SK-N-SH (cell line): ENCODE data around the gene TCF12. TPM values are rescaled to one million over a fixed set of nuclear protein-coding genes. Genes with fewer than 3 reads are reported as not detected.
A peak's percentile ranks its signal among the peaks of the same experiment; 100 is the strongest.

Experiments used
- CTCF ChIA-PET: fragments of 300-600, 350-600 bp; formaldehyde crosslinking; extraction: SDS; loops from one replicate; lab custom pipeline; 2021; lab: Yijun Ruan, JAX
- POLR2A ChIA-PET: fragments of 350-600 bp; sonication (Branson Sonifier 250); formaldehyde crosslinking; extraction: SDS; loops from one replicate; lab custom pipeline; 2020; ENCODE audit warnings: antibody characterized with exemption, inconsistent platforms; lab: Yijun Ruan, JAX
- DNase-seq: peaks from one replicate; pipeline ENCODE4 v3.0.0; 2012
- H2AFZ ChIP-seq: fragments of 200-600 bp; sonication (generic); 2 replicates; pipeline ENCODE4 v1.8.1; 2016; ENCODE audit warnings: antibody characterized with exemption, mild to moderate bottlenecking, low read depth
- H3F3A ChIP-seq: fragments of 200-600 bp; sonication (generic); replicated peaks from 2 replicates; pipeline ENCODE3; 2016; ENCODE audit warnings: antibody characterized with exemption, mild to moderate bottlenecking; ENCODE audit not compliant: insufficient read depth
- H3K27ac ChIP-seq, 2 experiments: fragments of 200-500 bp in 1 of 2; fragments of 200-600 bp in 1 of 2; sonication (Bioruptor generic) in 1 of 2; sonication (generic), shearing (Covaris generic) in 1 of 2; 2 replicates each; pipeline versions ENCODE4 v1.5.1 to v1.6.1; 2014 to 2016; ENCODE audit warnings: low read depth in 2 of 2, inconsistent platforms in 1 of 2, low read length in 1 of 2, mild to moderate bottlenecking in 1 of 2, mixed read lengths in 1 of 2
- H3K27me3 ChIP-seq: fragments of 200-600 bp; sonication (generic), shearing (Covaris generic); 2 replicates; pipeline ENCODE4 v1.6.1; 2016; ENCODE audit warnings: mixed run types; ENCODE audit not compliant: insufficient read depth
- H3K36me3 ChIP-seq, 2 experiments: fragments of 200-500 bp in 1 of 2; fragments of 200-600 bp in 1 of 2; sonication (Bioruptor generic) in 1 of 2; sonication (generic) in 1 of 2; replicated peaks in 1 of 2; 2 replicates each; pipeline versions ENCODE3 to v1.5.1; 2014 to 2016; ENCODE audit warnings: low read length in 1 of 2, mild to moderate bottlenecking in 1 of 2; ENCODE audit not compliant: insufficient read depth in 2 of 2, control insufficient read depth in 1 of 2
- H3K4me1 ChIP-seq, 2 experiments: fragments of 200-500 bp in 1 of 2; fragments of 200-600 bp in 1 of 2; sonication (Bioruptor generic) in 1 of 2; sonication (generic), shearing (Covaris generic) in 1 of 2; 2 replicates each; pipeline versions ENCODE4 v1.5.1 to v1.6.1; 2014 to 2016; ENCODE audit warnings: low read depth in 1 of 2, low read length in 1 of 2, mixed run types in 1 of 2; ENCODE audit not compliant: insufficient read depth in 2 of 2, control insufficient read depth in 1 of 2
- H3K4me2 ChIP-seq: fragments of 200-600 bp; sonication (generic), shearing (Covaris generic); 2 replicates; pipeline ENCODE4 v1.6.1; 2017; ENCODE audit warnings: mixed run types
- H3K4me3 ChIP-seq, 2 experiments: fragments of 200-500 bp in 1 of 2; fragments of 200-600 bp in 1 of 2; sonication (Bioruptor generic) in 1 of 2; sonication (generic), shearing (Covaris generic) in 1 of 2; 2 replicates each; pipeline versions ENCODE4 v1.5.1 to v1.8.1; 2014 to 2016; ENCODE audit warnings: low read depth in 2 of 2, inconsistent platforms in 1 of 2, low read length in 1 of 2, mild to moderate bottlenecking in 1 of 2, mixed read lengths in 1 of 2, moderate library complexity in 1 of 2
- H3K79me2 ChIP-seq: fragments of 200-600 bp; sonication (generic); 2 replicates; pipeline ENCODE4 v1.8.1; 2017; ENCODE audit warnings: mild to moderate bottlenecking; ENCODE audit not compliant: insufficient read depth
- H3K9ac ChIP-seq: fragments of 200-600 bp; sonication (generic); 2 replicates; pipeline ENCODE4 v1.6.1; 2017; ENCODE audit warnings: mixed run types
- H3K9me2 ChIP-seq: fragments of 200-600 bp; sonication (generic); 2 replicates; pipeline ENCODE4 v1.6.1; 2017; ENCODE audit warnings: mixed run types
- H3K9me3 ChIP-seq: fragments of 200-600 bp; sonication (generic); 2 replicates; pipeline ENCODE4 v1.6.1; 2017; ENCODE audit warnings: mixed run types, mild to moderate bottlenecking, moderate library complexity
- H4K20me1 ChIP-seq: fragments of 200-600 bp; sonication (generic); 2 replicates; pipeline ENCODE4 v1.6.1; 2017; ENCODE audit warnings: mild to moderate bottlenecking, mixed run types; ENCODE audit not compliant: insufficient read depth
- CHD2 ChIP-seq: fragments of 150-350 bp; IDR thresholded peaks from 2 replicates; pipeline ENCODE4 v1.6.1; 2018; ENCODE audit warnings: low read length; ENCODE audit not compliant: partially characterized antibody
- EP300 ChIP-seq, 2 experiments: IDR thresholded peaks; 2 replicates each; pipeline versions ENCODE4 v1.4.0 to v1.6.1; 2012; ENCODE audit warnings: borderline replicate concordance in 1 of 2, low read depth in 1 of 2, low read length in 1 of 2
- FOXJ3 ChIP-seq: sonication (generic); formaldehyde crosslinking; IDR thresholded peaks from 2 replicates; pipeline ENCODE4 v1.5.1; 2020; ENCODE audit warnings: mild to moderate bottlenecking, missing genetic modification reagents
- POLR2AphosphoS5 ChIP-seq: IDR thresholded peaks from 2 replicates; pipeline ENCODE4 v1.6.1; 2012; ENCODE audit warnings: low read depth, low read length
- RAD21 ChIP-seq: IDR thresholded peaks from 2 replicates; pipeline ENCODE4 v1.6.1; 2012; ENCODE audit warnings: mild to moderate bottlenecking, low read length
- RCOR1 ChIP-seq: fragments of 150-350 bp; IDR thresholded peaks from 2 replicates; pipeline ENCODE4 v1.6.1; 2017; ENCODE audit warnings: antibody characterized with exemption, low read length
- RFX5 ChIP-seq: IDR thresholded peaks from 2 replicates; pipeline ENCODE4 v1.6.1; 2012; ENCODE audit warnings: mild to moderate bottlenecking, improper control_type of control experiment, low read length
- SIN3A ChIP-seq: IDR thresholded peaks from 2 replicates; pipeline ENCODE4 v1.6.1; 2012; ENCODE audit warnings: low read depth, mild to moderate bottlenecking, low read length, moderate library complexity, borderline replicate concordance
- SMC3 ChIP-seq: IDR thresholded peaks from 2 replicates; pipeline ENCODE4 v1.6.1; 2012; ENCODE audit warnings: low read depth, low read length, improper control_type of control experiment
- TAF1 ChIP-seq: IDR thresholded peaks from 2 replicates; pipeline ENCODE4 v1.6.1; 2012; ENCODE audit warnings: low read depth, mild to moderate bottlenecking, low read length, moderate library complexity, borderline replicate concordance
- TCF12 ChIP-seq: IDR thresholded peaks from 2 replicates; pipeline ENCODE4 v1.4.0; 2012
- TEAD4 ChIP-seq: IDR thresholded peaks from 2 replicates; pipeline ENCODE4 v1.4.0; 2012; ENCODE audit warnings: mild to moderate bottlenecking, borderline replicate concordance; ENCODE audit not compliant: insufficient read depth
- USF1 ChIP-seq: IDR thresholded peaks from 2 replicates; pipeline ENCODE4 v1.4.0; 2012; ENCODE audit warnings: low read depth, borderline replicate concordance
- YY1 ChIP-seq: IDR thresholded peaks from 2 replicates; pipeline ENCODE4 v1.4.0; 2012; ENCODE audit warnings: low read depth, mild to moderate bottlenecking
- WGBS: methylation state at CpG from one replicate; pipeline ENCODE4 v1.1.6; 2017; ENCODE audit warnings: low lambda C conversion rate; 5-methylcytosine and 5-hydroxymethylcytosine counted together
- polyA plus RNA-seq, 3 experiments: library from polyadenylated mRNA; depleted of rRNA; stranded (reverse); fragments of >200 nt; gene quantifications; 2 replicates each; pipeline ENCODE4 v1.2.3, GENCODE V29; 2012
- TF ChIP-seq, protein P1 (sequence below): fragments of 150-350 bp; IDR thresholded peaks from 2 replicates; pipeline ENCODE4 v1.6.1; 2016; ENCODE audit warnings: mild to moderate bottlenecking, low read depth, low read length
- TF ChIP-seq, protein P2 (sequence below): IDR thresholded peaks from 2 replicates; pipeline ENCODE4; 2012

TCF12 gene
- polyA plus RNA-seq, 1 of the 3 experiments (the other 2 are of a cell fraction): 49.6 TPM

DNA sequence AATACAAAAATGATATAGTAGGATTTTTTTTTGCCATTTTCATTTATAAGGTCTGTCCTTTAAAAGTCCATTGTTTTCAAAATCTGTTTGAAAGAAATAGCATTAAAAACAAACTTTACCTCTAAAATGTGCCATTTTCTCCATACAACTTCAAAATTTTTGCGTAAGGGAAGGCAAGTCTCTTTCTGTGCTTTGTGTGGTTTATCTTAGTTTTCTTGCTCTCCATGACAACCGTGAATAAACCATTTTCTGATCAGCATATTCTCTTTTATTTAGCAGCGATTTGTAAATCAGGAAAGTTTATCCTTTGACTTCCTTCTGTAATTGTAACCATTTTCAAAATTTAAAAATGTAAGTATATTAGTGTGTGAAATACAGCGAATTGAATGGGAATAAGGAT lies 310.0 kb downstream of the TCF12 start:
- ChIA-PET CTCF (interaction anchor here (2.0 kb wide), 1 partner anchor 78 kb away, joined by 7 read pairs; no protein-coding TSS in a partner anchor), POLR2A (no interaction called here)
- Histone ChIP-seq H3K27ac (peak overlapping the region; percentile 42 to 91; a peak in 3 of 4 replicates), H4K20me1 (peaks cover 55% of the 10 kb centered on the region), H3K9ac (0 out of 2 replicates have a peak overlapping the region, but pooled peaks have one; percentile 11), H3K4me2 (peak overlapping the region; percentile 42; the same call in 1 of the 2 replicates), H3K4me3 (no peak overlapping the region), H3K36me3 (peaks cover 12 to 26% of the 10 kb centered on the region in 2 experiments), H3K4me1 (peaks cover 37 to 39% of the 10 kb centered on the region in 2 experiments; a peak in 3 of 4 replicates), H3K9me3 (no peaks in the 10 kb centered on the region), H2AFZ (no peak overlapping the region), H3K9me2 (no peaks in the 10 kb centered on the region), H3K27me3 (no peaks in the 10 kb centered on the region), H3K79me2 (peaks cover 90% of the 10 kb centered on the region), H3F3A (peaks cover 17% of the 10 kb centered on the region)
- 70% methylated on average over 4 of the region's 4 CpGs for WGBS
- DNase-seq: no peak
- no peak for TF ChIP-seq TAF1

GRCh38 chr15:57229051-57229450 lies 310.6 kb downstream of the TCF12 start:
- ChIA-PET CTCF (interaction anchor here (0.6 to 0.8 kb wide), 2 partner anchors 241 to 299 kb away, joined by 3 read pairs; no protein-coding TSS in a partner anchor), POLR2A (no interaction called here)
- peaks cover 88% of the 10 kb centered on the region for H3K79me2 ChIP-seq

More at GRCh38 chr15:57229051-57229450, 310.6 kb downstream of the TCF12 start:
- H3K4me2 ChIP-seq: no peak overlapping the region
- H4K20me1 ChIP-seq: peaks cover 54% of the 10 kb centered on the region
- no peaks in the 10 kb centered on the region for H3K9me3 ChIP-seq
- no peaks in the 10 kb centered on the region for H3K9me2 ChIP-seq
- peaks cover 16 to 32% of the 10 kb centered on the region in 2 experiments for H3K36me3 ChIP-seq
- DNase-seq: no peak
- peak overlapping the region; percentile 19 to 91; a peak in 2 of 4 replicates for H3K27ac ChIP-seq
- peaks cover 22% of the 10 kb centered on the region for H3F3A ChIP-seq
- no peak overlapping the region for H2AFZ ChIP-seq
- no peak for TF ChIP-seq YY1
- no peak for TF ChIP-seq RCOR1
- TF ChIP-seq SMC3: no peak
- TF ChIP-seq TEAD4: no peak
- TF ChIP-seq, protein P1, sequence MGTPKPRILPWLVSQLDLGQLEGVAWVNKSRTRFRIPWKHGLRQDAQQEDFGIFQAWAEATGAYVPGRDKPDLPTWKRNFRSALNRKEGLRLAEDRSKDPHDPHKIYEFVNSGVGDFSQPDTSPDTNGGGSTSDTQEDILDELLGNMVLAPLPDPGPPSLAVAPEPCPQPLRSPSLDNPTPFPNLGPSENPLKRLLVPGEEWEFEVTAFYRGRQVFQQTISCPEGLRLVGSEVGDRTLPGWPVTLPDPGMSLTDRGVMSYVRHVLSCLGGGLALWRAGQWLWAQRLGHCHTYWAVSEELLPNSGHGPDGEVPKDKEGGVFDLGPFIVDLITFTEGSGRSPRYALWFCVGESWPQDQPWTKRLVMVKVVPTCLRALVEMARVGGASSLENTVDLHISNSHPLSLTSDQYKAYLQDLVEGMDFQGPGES: no peak
- TF ChIP-seq EP300 (IDR thresholded peaks at IDR 0.05; ENCODE audit: borderline replicate concordance in 1 of 2, low read depth in 1 of 2, low read length in 1 of 2): no peak
- TF ChIP-seq CHD2: no peak
- no peak for TF ChIP-seq USF1
- TF ChIP-seq FOXJ3: no peak
- TF ChIP-seq, protein P2, sequence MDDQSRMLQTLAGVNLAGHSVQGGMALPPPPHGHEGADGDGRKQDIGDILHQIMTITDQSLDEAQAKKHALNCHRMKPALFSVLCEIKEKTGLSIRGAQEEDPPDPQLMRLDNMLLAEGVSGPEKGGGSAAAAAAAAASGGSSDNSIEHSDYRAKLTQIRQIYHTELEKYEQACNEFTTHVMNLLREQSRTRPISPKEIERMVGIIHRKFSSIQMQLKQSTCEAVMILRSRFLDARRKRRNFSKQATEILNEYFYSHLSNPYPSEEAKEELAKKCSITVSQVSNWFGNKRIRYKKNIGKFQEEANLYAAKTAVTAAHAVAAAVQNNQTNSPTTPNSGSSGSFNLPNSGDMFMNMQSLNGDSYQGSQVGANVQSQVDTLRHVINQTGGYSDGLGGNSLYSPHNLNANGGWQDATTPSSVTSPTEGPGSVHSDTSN: no peak
- TF ChIP-seq TCF12: no peak
- no peak for TF ChIP-seq POLR2AphosphoS5
- no peak for TF ChIP-seq RAD21
- no peak for TF ChIP-seq RFX5
- no peak for TF ChIP-seq SIN3A
- no peak overlapping the region for H3K9ac ChIP-seq
- no peaks in the 10 kb centered on the region for H3K27me3 ChIP-seq
- H3K4me3 ChIP-seq: no peak overlapping the region
- peaks cover 35 to 39% of the 10 kb centered on the region in 2 experiments; a peak in 3 of 4 replicates for H3K4me1 ChIP-seq
